Measurements from ENCODE around the gene GLG1. TPM values are rescaled to one million over a fixed set of nuclear protein-coding genes. Genes with fewer than 3 reads are reported as not detected.

Gene GLG1
- total RNA-seq, 1 donor from 2014 or later = 276 TPM

DNA sequence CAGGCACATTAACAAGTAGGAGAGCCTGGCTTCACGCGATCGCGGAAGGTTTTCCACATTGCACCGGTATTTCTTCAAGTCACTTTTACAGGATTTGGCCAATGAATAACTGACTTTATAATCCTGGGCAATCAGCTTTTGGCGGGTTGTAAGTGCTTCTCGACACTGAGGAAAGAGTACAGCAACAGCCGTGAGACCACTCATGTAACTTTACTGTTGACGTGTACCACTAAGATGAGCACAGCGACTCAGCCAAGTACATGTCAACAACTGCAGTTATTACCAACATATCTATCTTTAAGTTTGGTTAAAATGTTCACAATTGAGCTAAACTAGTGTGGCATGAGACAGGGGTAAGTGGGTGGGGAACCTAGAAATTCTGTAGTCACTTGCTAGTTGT is 113.9 kb downstream of the GLG1 start:
- H3K9me3 Mint-ChIP-seq (ENCODE audit: low read depth) = no peaks in the 10 kb centered on the region
- no peak for DNase-seq (ENCODE audit: low spot score)
- peaks cover 21% of the 10 kb centered on the region for H3K36me3 Mint-ChIP-seq (ENCODE audit: low read depth)
- H3K4me1 Mint-ChIP-seq (ENCODE audit: low read depth) = no peaks in the 10 kb centered on the region
- TF ChIP-seq, protein P1, sequence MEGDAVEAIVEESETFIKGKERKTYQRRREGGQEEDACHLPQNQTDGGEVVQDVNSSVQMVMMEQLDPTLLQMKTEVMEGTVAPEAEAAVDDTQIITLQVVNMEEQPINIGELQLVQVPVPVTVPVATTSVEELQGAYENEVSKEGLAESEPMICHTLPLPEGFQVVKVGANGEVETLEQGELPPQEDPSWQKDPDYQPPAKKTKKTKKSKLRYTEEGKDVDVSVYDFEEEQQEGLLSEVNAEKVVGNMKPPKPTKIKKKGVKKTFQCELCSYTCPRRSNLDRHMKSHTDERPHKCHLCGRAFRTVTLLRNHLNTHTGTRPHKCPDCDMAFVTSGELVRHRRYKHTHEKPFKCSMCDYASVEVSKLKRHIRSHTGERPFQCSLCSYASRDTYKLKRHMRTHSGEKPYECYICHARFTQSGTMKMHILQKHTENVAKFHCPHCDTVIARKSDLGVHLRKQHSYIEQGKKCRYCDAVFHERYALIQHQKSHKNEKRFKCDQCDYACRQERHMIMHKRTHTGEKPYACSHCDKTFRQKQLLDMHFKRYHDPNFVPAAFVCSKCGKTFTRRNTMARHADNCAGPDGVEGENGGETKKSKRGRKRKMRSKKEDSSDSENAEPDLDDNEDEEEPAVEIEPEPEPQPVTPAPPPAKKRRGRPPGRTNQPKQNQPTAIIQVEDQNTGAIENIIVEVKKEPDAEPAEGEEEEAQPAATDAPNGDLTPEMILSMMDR (IDR thresholded peaks at IDR 0.05) = no peak
- no peaks in the 10 kb centered on the region for H3K27me3 Mint-ChIP-seq (ENCODE audit: low read depth)
- no peak overlapping the region for H3K4me3 Mint-ChIP-seq (ENCODE audit: unreplicated experiment)
- no peak overlapping the region for H3K27ac Mint-ChIP-seq (ENCODE audit: unreplicated experiment)

DNA sequence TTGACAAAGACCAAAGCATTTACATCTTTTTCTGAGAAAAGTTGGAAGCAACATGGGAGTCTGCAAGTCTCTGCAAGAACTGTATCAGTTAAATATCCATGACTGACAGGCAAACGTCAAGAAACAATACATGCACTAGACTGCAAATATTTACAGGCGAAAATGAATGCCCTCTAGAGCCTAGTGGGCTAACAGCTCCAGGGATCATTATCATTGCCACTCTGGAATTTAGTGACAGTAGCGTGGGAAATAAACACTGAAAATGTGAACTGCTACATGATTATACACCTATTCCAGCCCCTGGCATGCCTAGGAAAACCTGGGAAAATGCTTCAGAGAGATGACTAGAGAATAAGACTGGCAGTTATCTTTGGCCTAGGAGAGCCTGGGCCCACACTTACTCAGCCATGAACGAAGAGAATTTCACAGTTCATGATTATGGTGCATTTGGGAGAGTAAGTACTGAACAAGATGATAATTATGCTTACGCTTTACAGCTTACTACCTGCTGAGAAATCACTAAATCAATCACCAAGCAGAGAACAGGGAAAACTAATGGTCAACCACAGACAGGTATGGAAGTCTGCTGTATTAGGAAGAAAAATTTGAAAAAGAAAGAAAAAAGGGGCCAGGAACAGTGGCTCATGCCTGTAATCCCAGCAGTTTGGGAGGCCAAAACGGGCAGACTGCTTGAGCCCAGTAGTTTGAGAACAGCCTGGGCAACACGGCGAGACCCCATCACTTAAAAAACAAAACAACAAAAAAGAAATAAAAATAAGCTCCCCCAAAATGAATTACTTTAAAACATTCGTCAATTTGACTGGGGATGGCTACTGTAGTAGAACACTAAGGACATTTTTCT is 119.0 kb downstream of the GLG1 start:
- Mint-ChIP-seq H3K27ac (ENCODE audit: unreplicated experiment) (no peak overlapping the region), H3K36me3 (ENCODE audit: low read depth) (peaks cover 24% of the 10 kb centered on the region), H3K4me3 (ENCODE audit: unreplicated experiment) (no peak overlapping the region), H3K9me3 (ENCODE audit: low read depth) (no peaks in the 10 kb centered on the region), H3K27me3 (ENCODE audit: low read depth) (no peaks in the 10 kb centered on the region), H3K4me1 (ENCODE audit: low read depth) (peaks cover 8% of the 10 kb centered on the region)
- DNase-seq (ENCODE audit: low spot score) = no peak
- TF ChIP-seq, protein P1 (IDR thresholded peaks at IDR 0.05) = no peak

DNA sequence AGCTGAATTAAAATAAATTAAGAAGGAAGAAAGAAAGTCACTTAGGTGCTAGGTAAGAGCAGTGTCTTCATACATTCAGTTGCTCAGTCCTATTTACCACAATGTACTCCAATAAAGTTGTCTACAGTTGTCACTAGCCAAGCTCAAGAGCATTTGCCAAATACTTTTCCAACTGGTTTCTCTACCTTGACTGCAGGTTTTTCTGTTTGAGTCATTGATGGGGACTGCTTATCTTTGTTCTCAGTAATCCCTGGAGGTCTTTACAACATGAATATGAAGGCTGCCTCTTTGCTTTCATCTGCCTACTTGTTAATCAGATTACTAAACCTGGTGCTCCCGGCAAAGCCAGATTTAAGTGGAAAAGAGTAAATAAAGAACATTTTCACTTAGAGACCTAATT is 121.0 kb downstream of the GLG1 start:
- H3K9me3 Mint-ChIP-seq (ENCODE audit: low read depth) = no peaks in the 10 kb centered on the region
- H3K4me1 Mint-ChIP-seq (ENCODE audit: low read depth) = peaks cover 13% of the 10 kb centered on the region
- H3K27me3 Mint-ChIP-seq (ENCODE audit: low read depth) = no peaks in the 10 kb centered on the region
- no peak overlapping the region for H3K27ac Mint-ChIP-seq (ENCODE audit: unreplicated experiment)
- DNase-seq (ENCODE audit: low spot score) = no peak
- TF ChIP-seq, protein P1 (IDR thresholded peaks at IDR 0.05) = no peak
- H3K36me3 Mint-ChIP-seq (ENCODE audit: low read depth) = peaks cover 21% of the 10 kb centered on the region
- H3K4me3 Mint-ChIP-seq (ENCODE audit: unreplicated experiment) = no peak overlapping the region

DNA sequence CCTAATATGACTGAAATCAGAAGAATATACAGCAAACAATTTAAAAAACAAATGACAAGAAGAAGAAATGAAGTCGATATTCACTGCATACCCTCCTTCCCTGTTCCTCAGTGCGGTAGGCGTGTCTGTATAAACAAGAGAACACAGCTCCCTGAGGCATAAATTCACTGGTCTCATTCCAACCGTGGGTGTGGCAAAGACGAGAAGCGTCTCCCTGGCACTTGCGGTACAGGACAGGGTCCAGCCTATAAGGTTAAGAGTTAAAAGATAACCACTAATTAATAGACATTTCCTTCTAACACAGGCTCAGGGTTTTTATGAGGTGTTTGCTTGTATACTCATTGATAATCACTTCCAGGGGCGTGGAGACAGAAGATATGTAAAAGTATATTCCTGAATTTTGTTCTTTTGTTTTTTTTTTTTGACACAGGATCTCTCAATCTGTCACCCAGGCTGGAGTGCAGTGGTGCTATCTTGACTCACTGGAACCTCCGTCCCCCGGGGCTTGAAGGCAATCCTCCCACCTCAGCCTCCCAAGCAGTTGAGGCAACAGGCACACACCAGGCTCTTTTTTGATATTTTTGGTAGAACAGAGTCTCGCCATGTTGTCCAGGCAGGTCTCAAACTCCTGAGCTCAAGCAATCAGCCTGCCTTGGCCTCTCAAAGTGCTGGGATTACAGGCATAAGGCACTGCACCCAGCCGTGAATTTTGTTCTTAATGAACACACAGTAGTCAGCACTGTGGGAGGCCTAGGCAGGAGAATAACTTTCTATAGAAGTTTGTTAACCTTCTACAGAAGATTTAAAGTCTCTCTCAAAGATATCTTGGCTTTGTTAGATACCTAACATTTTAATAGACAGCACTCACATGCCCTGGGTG is 126.5 kb downstream of the GLG1 start:
- DNase-seq (ENCODE audit: low spot score) = no peak
- Mint-ChIP-seq H3K27me3 (ENCODE audit: low read depth) (no peaks in the 10 kb centered on the region), H3K9me3 (ENCODE audit: low read depth) (no peaks in the 10 kb centered on the region), H3K36me3 (ENCODE audit: low read depth) (peaks cover 27% of the 10 kb centered on the region), H3K27ac (ENCODE audit: unreplicated experiment) (peak overlapping the region; percentile 68), H3K4me3 (ENCODE audit: unreplicated experiment) (no peak overlapping the region), H3K4me1 (ENCODE audit: low read depth) (peaks cover 28% of the 10 kb centered on the region)
- TF ChIP-seq, protein P1 (IDR thresholded peaks at IDR 0.05) = no peak

DNA sequence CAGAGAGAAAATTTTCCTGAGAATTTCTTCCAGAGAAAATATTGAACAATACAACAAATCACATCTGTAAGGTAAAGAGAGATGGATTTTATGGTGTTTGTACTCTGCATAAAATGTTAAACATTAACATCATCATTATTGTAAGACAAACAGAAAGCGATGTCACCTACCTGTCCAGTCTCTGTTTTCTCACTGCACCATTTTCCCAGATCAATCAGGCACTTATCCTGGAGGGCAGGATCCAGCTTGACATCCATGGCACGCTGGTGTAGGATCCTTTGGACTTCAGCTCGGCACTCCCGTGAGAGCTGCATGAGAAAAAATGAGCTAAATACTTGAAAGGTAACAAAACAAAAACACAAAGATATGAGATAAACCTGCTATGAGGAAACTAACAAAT is 129.7 kb downstream of the GLG1 start:
- Mint-ChIP-seq H3K36me3 (ENCODE audit: low read depth) (peaks cover 37% of the 10 kb centered on the region), H3K27me3 (ENCODE audit: low read depth) (no peaks in the 10 kb centered on the region), H3K27ac (ENCODE audit: unreplicated experiment) (no peak overlapping the region), H3K4me1 (ENCODE audit: low read depth) (peaks cover 22% of the 10 kb centered on the region), H3K9me3 (ENCODE audit: low read depth) (no peaks in the 10 kb centered on the region), H3K4me3 (ENCODE audit: unreplicated experiment) (no peak overlapping the region)
- TF ChIP-seq, protein P1 (IDR thresholded peaks at IDR 0.05) = no peak
- no peak for DNase-seq (ENCODE audit: low spot score)
